GM19463 (cell line): Measurements from ENCODE around the gene PDCD7.
A peak's percentile ranks its signal among the peaks of the same experiment; 100 is the strongest.
"Not testable (repeated sequence)": the region's sequence is repeated elsewhere in the genome, so short reads cannot be mapped to it uniquely, and the experiment has no call there.

ENCODE experiments used
- ATAC-seq: cut with Tn5 transposase; IDR thresholded peaks from one replicate; pipeline ENCODE4 v1.9.1; 2021; ENCODE audit warnings: mild to moderate bottlenecking, moderate library complexity; ENCODE audit not compliant: unreplicated experiment

The PDCD7 gene, protein sequence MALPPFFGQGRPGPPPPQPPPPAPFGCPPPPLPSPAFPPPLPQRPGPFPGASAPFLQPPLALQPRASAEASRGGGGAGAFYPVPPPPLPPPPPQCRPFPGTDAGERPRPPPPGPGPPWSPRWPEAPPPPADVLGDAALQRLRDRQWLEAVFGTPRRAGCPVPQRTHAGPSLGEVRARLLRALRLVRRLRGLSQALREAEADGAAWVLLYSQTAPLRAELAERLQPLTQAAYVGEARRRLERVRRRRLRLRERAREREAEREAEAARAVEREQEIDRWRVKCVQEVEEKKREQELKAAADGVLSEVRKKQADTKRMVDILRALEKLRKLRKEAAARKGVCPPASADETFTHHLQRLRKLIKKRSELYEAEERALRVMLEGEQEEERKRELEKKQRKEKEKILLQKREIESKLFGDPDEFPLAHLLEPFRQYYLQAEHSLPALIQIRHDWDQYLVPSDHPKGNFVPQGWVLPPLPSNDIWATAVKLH

DNA sequence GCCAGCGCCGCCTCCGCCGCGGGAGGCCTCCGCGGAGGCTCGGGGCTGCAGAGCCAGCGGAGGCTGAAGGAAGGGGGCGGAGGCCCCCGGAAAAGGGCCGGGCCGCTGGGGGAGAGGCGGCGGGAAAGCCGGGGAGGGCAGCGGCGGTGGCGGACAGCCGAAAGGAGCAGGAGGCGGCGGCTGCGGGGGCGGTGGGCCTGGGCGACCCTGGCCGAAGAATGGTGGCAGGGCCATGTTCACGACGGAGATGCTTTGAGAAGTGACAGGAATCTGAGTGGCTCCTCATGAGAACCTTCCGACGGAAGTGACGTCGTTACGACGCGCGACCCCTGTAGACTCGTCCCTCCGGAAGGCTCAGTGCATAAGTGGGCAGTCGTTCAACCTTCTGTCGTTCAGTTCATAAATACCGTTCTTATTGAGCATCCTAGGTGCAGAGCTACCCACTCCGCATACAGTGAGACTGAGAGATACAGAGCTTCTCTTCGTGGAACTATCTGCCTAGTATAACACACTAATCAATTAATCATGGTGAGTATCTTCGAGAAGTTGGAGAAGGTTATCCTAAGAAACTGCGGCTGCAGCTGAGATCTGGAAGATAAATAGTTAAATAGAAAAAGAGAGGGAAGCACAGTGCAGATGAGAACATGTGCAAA lies at the start of gene PDCD7:
Gene PDCD7 (minus strand): TSS at position 261 of the 653 bp plus-strand sequence. CDS start 27 bp downstream, at position 234.
- ATAC-seq = peak; percentile 85

- ATAC-seq = no peak
These were observed 48.9 kb upstream of the PDCD7 start for GRCh38 chr15:65182538-65182937.

- not testable (repeated sequence) for ATAC-seq
These were observed 48.2 kb upstream of the PDCD7 start for GRCh38 chr15:65181582-65182353.

- no peak for ATAC-seq
These were observed 46.6 kb upstream of the PDCD7 start for GRCh38 chr15:65180167-65180566.

- ATAC-seq = no peak
These were observed 44.3 kb upstream of the PDCD7 start for GRCh38 chr15:65177901-65178300.

- ATAC-seq = no peak
These were observed 42.4 kb upstream of the PDCD7 start for GRCh38 chr15:65176056-65176455.

GRCh38 chr15:65175511-65175910 lies 41.9 kb upstream of the PDCD7 start:
- ATAC-seq = no peak

- no peak for ATAC-seq
These were observed 40.9 kb upstream of the PDCD7 start for GRCh38 chr15:65174509-65174908.

- ATAC-seq = no peak
These were observed 38.9 kb upstream of the PDCD7 start for GRCh38 chr15:65172531-65172930.

GRCh38 chr15:65171428-65171827 lies 37.8 kb upstream of the PDCD7 start:
- no peak for ATAC-seq

DNA sequence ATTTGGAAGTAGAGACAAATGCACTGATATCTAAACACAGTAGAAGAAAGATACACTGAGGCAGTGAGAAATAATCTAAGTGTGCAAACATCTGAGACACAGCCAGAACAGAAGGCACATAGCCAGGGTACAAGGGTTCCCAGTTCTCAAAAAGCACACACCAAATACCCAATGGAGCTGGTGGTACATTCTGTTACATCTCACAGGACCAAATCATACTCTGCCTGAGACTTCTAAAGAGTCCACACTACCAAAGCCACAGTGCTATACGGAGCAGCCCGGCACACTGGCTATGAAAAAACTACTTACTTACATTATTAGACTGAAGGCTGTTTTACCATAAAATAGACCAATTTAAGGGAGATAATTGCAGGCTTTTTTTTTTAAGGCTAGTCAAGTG lies 32.3 kb upstream of the PDCD7 start:
- ATAC-seq = no peak

- ATAC-seq = no peak
These were observed 30.5 kb upstream of the PDCD7 start for GRCh38 chr15:65164139-65164538.

GRCh38 chr15:65163041-65163440 lies 29.4 kb upstream of the PDCD7 start:
- no peak for ATAC-seq

GRCh38 chr15:65156692-65157091 lies 23.1 kb upstream of the PDCD7 start:
- no peak for ATAC-seq

DNA sequence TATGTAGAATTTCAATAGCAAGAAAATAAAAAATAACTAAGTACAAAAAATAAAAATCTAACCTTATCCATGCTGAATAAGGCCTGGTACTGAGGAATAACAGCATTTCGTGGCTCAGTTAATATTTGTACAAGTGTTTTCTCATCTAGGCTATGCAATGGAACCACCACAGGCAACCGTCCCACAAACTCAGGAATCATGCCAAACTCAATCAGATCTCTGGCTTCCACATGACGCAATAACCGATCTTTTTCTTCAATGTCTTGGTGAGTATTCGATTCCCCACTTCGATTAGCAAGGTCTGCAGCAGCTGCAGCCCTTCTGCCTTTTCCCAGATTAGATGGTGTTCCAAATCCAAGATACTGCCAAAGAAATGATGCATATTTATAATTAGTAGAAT lies 21.1 kb upstream of the PDCD7 start:
- ATAC-seq = no peak

DNA sequence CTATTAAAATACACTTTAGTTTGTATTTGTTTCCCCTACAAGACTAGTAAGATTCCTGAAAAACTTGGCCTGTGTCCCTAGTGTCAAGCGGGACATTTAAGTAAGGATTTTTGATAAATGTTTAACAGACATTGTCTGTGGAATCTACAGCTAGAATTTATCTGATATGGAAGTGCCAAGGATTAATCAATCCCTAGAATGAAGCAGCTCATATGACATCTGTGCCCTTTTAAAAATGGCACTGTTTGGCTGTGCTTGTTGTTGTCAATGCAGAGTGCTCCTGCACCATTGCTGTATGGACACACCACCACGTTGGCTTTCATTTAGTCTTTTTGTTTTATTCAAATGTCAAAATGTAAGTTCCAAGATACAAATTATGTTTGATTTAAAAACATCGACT lies 14.3 kb upstream of the PDCD7 start:
- no peak for ATAC-seq

- no peak for ATAC-seq
These were observed 12.8 kb upstream of the PDCD7 start for GRCh38 chr15:65146438-65146837.

DNA sequence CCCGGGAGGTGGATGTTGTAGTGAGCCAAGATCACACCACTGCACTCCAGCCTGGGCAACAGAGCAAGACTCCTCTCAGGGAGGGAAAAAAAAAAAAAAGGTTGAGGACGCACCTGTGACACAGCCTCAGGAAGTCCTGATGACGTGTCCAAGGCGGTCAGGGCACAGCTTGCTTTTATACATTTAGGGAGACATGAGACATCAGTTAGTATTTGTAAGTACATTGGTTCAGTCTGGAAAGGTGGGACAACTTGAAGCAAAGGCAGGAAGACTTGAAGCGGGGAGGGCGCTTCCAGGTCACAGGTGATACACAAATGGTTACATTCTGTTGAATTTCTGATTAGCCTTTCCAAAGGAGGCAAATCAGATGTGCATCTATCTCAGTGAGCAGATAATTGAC lies 5.0 kb upstream of the PDCD7 start:
- not testable (repeated sequence) for ATAC-seq

DNA sequence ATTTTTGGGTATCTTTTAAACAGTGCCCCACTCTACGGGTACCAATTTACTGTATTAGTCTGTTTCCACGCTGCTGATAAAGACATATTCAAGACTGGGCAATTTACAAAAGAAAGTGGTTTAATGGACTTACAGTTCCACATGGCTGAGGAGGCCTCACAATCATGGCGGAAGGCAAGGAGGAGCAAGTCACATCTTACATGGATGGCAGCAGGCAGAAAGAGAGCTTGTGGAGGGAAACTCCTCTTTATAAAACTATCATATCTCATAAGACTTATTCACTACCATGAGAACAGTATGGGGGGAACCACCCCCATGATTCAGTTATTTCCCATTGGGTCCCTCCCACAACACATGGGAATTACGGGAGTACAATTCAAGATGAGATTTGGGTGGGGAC lies 4.3 kb upstream of the PDCD7 start:
- ATAC-seq = not testable (repeated sequence)

DNA sequence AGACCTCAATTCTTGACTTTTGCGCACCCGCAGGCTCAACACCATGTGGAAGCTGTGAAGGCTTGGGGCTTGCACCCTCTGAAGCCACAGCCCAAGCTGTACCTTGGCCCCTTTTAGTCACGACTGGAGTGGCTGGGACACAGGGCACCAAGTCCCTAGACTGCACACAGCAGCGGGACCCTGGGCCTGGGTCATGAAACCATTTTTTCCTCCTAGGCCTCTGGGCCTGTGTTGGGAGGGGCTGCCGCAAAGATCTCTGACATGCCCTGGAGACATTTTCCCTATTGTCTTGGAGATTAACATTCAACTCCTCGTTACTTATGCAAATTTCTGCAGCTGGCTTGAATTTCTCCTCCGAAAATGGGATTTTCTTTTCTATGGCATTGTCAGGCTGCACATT lies 3.5 kb upstream of the PDCD7 start:
- ATAC-seq = not testable (repeated sequence)

- ATAC-seq = no peak
These were observed 930 bp upstream of the PDCD7 start for GRCh38 chr15:65134538-65134937.
